Neural cell (in vitro differentiated cells): ENCODE measurements around the gene KLC4. TPM values are rescaled to one million over a fixed set of nuclear protein-coding genes. Genes with fewer than 3 reads are reported as not detected.

Experiments
- H2AFZ ChIP-seq: fragments of 200-600, 300-800 bp; sonication (generic), shearing (Covaris generic); 2 replicates; pipeline ENCODE4 v1.6.0; 2014; ENCODE audit warnings: low read depth, mild to moderate bottlenecking, antibody characterized with exemption, low read length, moderate library complexity
- H3F3A ChIP-seq: fragments of 200-600 bp; shearing (Covaris generic); 2 replicates; pipeline ENCODE4 v1.6.1; 2016; ENCODE audit warnings: mild to moderate bottlenecking, moderate library complexity, mixed read lengths, antibody characterized with exemption, low read length; ENCODE audit not compliant: insufficient read depth, poor library complexity, severe bottlenecking
- H3K27ac ChIP-seq: fragments of 200-600, 300-800 bp; sonication (generic), shearing (Covaris generic); 2 replicates; pipeline ENCODE4 v1.5.1; 2014; ENCODE audit warnings: mild to moderate bottlenecking, low read length, moderate library complexity
- H3K27me3 ChIP-seq: fragments of 300-800, 200-600 bp; sonication (generic), shearing (Covaris generic); 2 replicates; pipeline ENCODE4 v1.6.0; 2014; ENCODE audit warnings: mild to moderate bottlenecking, low read depth, low read length, moderate library complexity; ENCODE audit not compliant: insufficient read depth
- H3K36me3 ChIP-seq: fragments of 300-800, 200-600 bp; sonication (generic), shearing (Covaris generic); 2 replicates; pipeline ENCODE4 v1.5.1; 2014; ENCODE audit warnings: mild to moderate bottlenecking, antibody characterized with exemption, low read length, moderate library complexity; ENCODE audit not compliant: insufficient read depth
- H3K4me2 ChIP-seq: fragments of 300-800, 200-600 bp; sonication (generic), shearing (Covaris generic); 2 replicates; pipeline ENCODE4 v1.6.0; 2014; ENCODE audit warnings: mild to moderate bottlenecking, low read length
- H3K4me3 ChIP-seq: fragments of 300-800, 200-600 bp; sonication (generic), shearing (Covaris generic); 2 replicates; pipeline ENCODE4 v1.5.1; 2014; ENCODE audit warnings: mild to moderate bottlenecking, low read length, moderate library complexity
- H3K79me2 ChIP-seq: fragments of 200-600 bp; shearing (Covaris generic); replicated peaks from 2 replicates; pipeline ENCODE4 v1.6.0; 2014; ENCODE audit warnings: mild to moderate bottlenecking, low read length, moderate library complexity; ENCODE audit not compliant: insufficient read depth
- H3K9ac ChIP-seq: fragments of 300-800, 200-600 bp; sonication (generic), shearing (Covaris generic); 2 replicates; pipeline ENCODE4 v1.6.1; 2016; ENCODE audit warnings: mild to moderate bottlenecking, low read length, mixed read lengths
- H3K9me2 ChIP-seq: fragments of 200-600 bp; shearing (Covaris generic); 2 replicates; pipeline ENCODE4 v1.6.1; 2016; ENCODE audit warnings: mild to moderate bottlenecking, low read length, mixed read lengths; ENCODE audit not compliant: insufficient read depth
- H3K9me3 ChIP-seq: fragments of 200-600, 300-800 bp; sonication (generic), shearing (Covaris generic); 2 replicates; pipeline ENCODE4 v1.6.1; 2016; ENCODE audit warnings: mild to moderate bottlenecking, mixed run types, low read length, moderate library complexity, mixed read lengths
- H4K20me1 ChIP-seq: fragments of 200-600 bp; shearing (Covaris generic); 2 replicates; pipeline ENCODE4 v1.6.1; 2016; ENCODE audit warnings: mild to moderate bottlenecking, mixed run types; ENCODE audit not compliant: insufficient read depth
- EP300 ChIP-seq: fragments of 450-650 bp; conservative IDR thresholded peaks from 2 replicates; pipeline ENCODE4 v1.6.1; 2014; ENCODE audit warnings: antibody characterized with exemption, mild to moderate bottlenecking, moderate library complexity; ENCODE audit not compliant: poor library complexity, severe bottlenecking
- EZH2 ChIP-seq: fragments of 200-600, 300-800 bp; shearing (Covaris generic), sonication (generic); IDR thresholded peaks from 2 replicates; pipeline ENCODE4 v1.6.1; 2014; ENCODE audit warnings: antibody characterized with exemption, low read length, borderline replicate concordance, mild to moderate bottlenecking; ENCODE audit not compliant: insufficient read depth, poor library complexity, severe bottlenecking
- MXI1 ChIP-seq: fragments of 450-650 bp; conservative IDR thresholded peaks from 2 replicates; pipeline ENCODE4 v1.6.1; 2014; ENCODE audit warnings: antibody characterized with exemption, mild to moderate bottlenecking; ENCODE audit not compliant: poor library complexity, severe bottlenecking
- POLR2AphosphoS5 ChIP-seq: IDR thresholded peaks from 2 replicates; pipeline ENCODE4 v1.6.1; 2012
- RAD21 ChIP-seq: fragments of 450-650 bp; conservative IDR thresholded peaks from 2 replicates; pipeline ENCODE4 v1.6.1; 2014; ENCODE audit warnings: antibody characterized with exemption, mild to moderate bottlenecking, moderate library complexity
- SMC3 ChIP-seq: fragments of 450-650 bp; conservative IDR thresholded peaks from 2 replicates; pipeline ENCODE4 v1.6.1; 2014; ENCODE audit warnings: antibody characterized with exemption, mild to moderate bottlenecking, moderate library complexity; ENCODE audit not compliant: poor library complexity
- TAF1 ChIP-seq: IDR thresholded peaks from 2 replicates; pipeline ENCODE4 v1.6.1; 2012; ENCODE audit warnings: low read depth
- polyA minus RNA-seq: library from RNA; depleted of rRNA, polyadenylated mRNA; stranded (reverse); fragments of >200 nt; gene quantifications from 2 replicates; pipeline ENCODE4 v1.2.3, GENCODE V29; 2014
- polyA plus RNA-seq: library from polyadenylated mRNA; depleted of rRNA; stranded (reverse); fragments of >200 nt; gene quantifications from 2 replicates; pipeline ENCODE4 v1.2.3, GENCODE V29; 2014
- TF ChIP-seq, protein P1 (sequence below): IDR thresholded peaks from 2 replicates; pipeline ENCODE4 v1.6.1; 2012; ENCODE audit warnings: borderline replicate concordance
- TF ChIP-seq, protein P2 (sequence below): fragments of 450-650 bp; IDR thresholded peaks from 2 replicates; pipeline ENCODE4 v1.5.1; 2014; ENCODE audit warnings: antibody characterized with exemption, mild to moderate bottlenecking, moderate library complexity; ENCODE audit not compliant: poor library complexity, severe bottlenecking

Gene KLC4
- polyA plus RNA-seq (74.0 and 75.3 TPM in 2 replicates), polyA minus RNA-seq (44.3 and 46.4 TPM in 2 replicates)

DNA sequence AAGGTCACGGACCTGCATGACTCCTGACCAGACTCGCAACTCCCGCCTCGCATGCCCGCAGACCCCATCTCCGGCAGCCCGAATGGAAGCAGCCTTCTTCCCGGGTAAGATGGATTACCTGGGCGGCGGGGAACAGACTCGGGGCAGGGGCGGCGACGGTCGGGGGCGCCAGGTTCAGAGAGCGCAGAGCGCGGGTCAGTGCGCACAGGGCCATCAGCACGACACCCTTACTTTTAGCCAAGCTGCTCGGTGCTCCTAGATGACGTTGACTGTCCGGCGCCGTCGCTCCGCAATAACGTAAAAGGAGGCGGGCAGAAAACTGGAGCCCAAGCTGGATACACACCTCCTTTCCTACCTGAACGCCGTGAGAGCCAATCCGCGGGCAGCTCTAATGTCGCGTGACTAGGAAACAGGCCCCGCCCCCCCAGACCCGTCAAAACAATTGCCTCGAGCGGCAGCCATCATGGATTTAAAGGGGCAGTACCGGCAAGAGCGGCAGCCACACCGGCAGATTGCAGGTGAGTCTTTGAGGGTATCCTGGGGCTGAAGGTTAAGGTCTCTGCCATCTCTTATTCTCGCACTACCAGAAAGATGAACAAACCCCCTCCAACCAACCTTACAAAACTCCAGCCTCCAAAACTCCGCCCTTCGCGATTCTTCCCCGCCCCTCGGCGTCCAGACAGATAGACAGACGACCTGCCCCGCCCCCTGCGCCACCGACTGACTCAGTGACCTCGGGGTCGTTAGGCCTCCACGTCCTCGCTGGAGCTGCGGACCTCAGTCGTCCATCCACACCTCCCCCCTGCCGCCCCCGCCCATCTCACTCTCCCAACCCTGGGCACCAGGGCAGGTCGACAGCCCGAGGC lies at the start of gene KLC4, which contains the start of gene MRPL2:
Gene KLC4, plus strand, starts transcription at position 464 of the 866 bp plus-strand sequence. CDS start 1,705 bp downstream, outside the sequence.
Gene MRPL2, minus strand, starts transcription at position 267 of the 866 bp plus-strand sequence. Its CDS starts 53 bp downstream, at position 214.
- Histone ChIP-seq H3K9ac (peak within 1 kb of the TSS; percentile 86), H3F3A (no peaks in the 10 kb centered on the region), H4K20me1 (no peaks in the 10 kb centered on the region), H3K9me3 (no peaks in the 10 kb centered on the region), H3K4me2 (peak within 1 kb of the TSS; percentile 89), H3K27me3 (no peaks in the 10 kb centered on the region), H3K9me2 (no peaks in the 10 kb centered on the region), H3K79me2 (peaks cover 11% of the 10 kb centered on the region), H3K27ac (peak within 1 kb of the TSS; percentile 78), H3K4me3 (peak within 1 kb of the TSS; percentile 84), H2AFZ (peak within 1 kb of the TSS; percentile 97), H3K36me3 (no peaks in the 10 kb centered on the region)
- peak; percentile 95 for TF ChIP-seq POLR2AphosphoS5
- no peak for TF ChIP-seq EZH2
- peak; percentile 62 for TF ChIP-seq TAF1
- TF ChIP-seq RAD21: peak; percentile 17
- peak; percentile 14 for TF ChIP-seq SMC3
- peak; percentile 37 for TF ChIP-seq EP300
- TF ChIP-seq, protein P1, sequence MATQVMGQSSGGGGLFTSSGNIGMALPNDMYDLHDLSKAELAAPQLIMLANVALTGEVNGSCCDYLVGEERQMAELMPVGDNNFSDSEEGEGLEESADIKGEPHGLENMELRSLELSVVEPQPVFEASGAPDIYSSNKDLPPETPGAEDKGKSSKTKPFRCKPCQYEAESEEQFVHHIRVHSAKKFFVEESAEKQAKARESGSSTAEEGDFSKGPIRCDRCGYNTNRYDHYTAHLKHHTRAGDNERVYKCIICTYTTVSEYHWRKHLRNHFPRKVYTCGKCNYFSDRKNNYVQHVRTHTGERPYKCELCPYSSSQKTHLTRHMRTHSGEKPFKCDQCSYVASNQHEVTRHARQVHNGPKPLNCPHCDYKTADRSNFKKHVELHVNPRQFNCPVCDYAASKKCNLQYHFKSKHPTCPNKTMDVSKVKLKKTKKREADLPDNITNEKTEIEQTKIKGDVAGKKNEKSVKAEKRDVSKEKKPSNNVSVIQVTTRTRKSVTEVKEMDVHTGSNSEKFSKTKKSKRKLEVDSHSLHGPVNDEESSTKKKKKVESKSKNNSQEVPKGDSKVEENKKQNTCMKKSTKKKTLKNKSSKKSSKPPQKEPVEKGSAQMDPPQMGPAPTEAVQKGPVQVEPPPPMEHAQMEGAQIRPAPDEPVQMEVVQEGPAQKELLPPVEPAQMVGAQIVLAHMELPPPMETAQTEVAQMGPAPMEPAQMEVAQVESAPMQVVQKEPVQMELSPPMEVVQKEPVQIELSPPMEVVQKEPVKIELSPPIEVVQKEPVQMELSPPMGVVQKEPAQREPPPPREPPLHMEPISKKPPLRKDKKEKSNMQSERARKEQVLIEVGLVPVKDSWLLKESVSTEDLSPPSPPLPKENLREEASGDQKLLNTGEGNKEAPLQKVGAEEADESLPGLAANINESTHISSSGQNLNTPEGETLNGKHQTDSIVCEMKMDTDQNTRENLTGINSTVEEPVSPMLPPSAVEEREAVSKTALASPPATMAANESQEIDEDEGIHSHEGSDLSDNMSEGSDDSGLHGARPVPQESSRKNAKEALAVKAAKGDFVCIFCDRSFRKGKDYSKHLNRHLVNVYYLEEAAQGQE: peak; percentile 66
- TF ChIP-seq, protein P2, sequence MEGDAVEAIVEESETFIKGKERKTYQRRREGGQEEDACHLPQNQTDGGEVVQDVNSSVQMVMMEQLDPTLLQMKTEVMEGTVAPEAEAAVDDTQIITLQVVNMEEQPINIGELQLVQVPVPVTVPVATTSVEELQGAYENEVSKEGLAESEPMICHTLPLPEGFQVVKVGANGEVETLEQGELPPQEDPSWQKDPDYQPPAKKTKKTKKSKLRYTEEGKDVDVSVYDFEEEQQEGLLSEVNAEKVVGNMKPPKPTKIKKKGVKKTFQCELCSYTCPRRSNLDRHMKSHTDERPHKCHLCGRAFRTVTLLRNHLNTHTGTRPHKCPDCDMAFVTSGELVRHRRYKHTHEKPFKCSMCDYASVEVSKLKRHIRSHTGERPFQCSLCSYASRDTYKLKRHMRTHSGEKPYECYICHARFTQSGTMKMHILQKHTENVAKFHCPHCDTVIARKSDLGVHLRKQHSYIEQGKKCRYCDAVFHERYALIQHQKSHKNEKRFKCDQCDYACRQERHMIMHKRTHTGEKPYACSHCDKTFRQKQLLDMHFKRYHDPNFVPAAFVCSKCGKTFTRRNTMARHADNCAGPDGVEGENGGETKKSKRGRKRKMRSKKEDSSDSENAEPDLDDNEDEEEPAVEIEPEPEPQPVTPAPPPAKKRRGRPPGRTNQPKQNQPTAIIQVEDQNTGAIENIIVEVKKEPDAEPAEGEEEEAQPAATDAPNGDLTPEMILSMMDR: no peak
- peak; percentile 93 for TF ChIP-seq MXI1

DNA sequence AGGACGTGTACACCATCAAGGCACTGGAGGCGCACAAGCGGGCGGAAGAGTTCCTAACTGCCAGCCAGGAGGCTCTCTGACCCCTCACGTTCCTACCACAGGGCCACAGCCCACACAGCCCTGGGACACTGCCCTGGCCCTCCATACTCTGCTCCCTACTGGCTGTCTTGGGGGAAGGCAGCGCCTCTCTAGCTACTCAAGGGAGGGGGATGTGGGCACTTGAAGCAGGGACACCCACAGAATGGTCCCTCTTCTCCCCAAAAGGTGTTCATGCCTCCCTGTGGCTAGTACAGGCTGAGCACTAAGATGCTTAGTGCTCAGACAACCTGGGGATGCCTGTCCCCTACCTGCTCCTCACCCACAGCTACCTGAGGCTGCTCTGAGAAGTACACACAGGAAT lies 48.2 kb upstream of the KLC4 start:
- no peaks in the 10 kb centered on the region for H3K36me3 ChIP-seq
- no peaks in the 10 kb centered on the region for H3K9me3 ChIP-seq
- no peak overlapping the region for H3K27ac ChIP-seq
- H4K20me1 ChIP-seq: no peaks in the 10 kb centered on the region
- H3K79me2 ChIP-seq: peaks cover 29% of the 10 kb centered on the region
- no peak overlapping the region for H3K9ac ChIP-seq
- H2AFZ ChIP-seq: no peak overlapping the region
- H3K4me2 ChIP-seq: no peak overlapping the region
- H3K27me3 ChIP-seq: no peaks in the 10 kb centered on the region
- no peaks in the 10 kb centered on the region for H3K9me2 ChIP-seq
- TF ChIP-seq MXI1: no peak
- no peak overlapping the region for H3K4me3 ChIP-seq
- no peaks in the 10 kb centered on the region for H3F3A ChIP-seq
